Gastroesophageal sphincter (tissue), 3 donors: ENCODE data around the gene AMN1.

Experiments
- CTCF ChIP-seq, 4 experiments: fragments of 200-600 bp in 2 of 4; fragments of 450-650 bp in 2 of 4; sonication (generic) in 1 of 4; IDR thresholded peaks; one replicate each; pipeline ENCODE4 v1.5.1; 2017 to 2019; ENCODE audit warnings: antibody characterized with exemption in 4 of 4, mild to moderate bottlenecking in 2 of 4, moderate library complexity in 2 of 4
- EP300 ChIP-seq: sonication (generic); formaldehyde crosslinking; IDR thresholded peaks from one replicate; pipeline ENCODE4 v1.6.1; 2017; ENCODE audit warnings: antibody characterized with exemption, mild to moderate bottlenecking

GRCh38 chr12:31749024-31749704 is 20.3 kb upstream of the AMN1 start:
- TF ChIP-seq CTCF (IDR thresholded peaks at IDR 0.05) = no peak
- TF ChIP-seq EP300 = no peak
